Body of pancreas (tissue), 4 donors: ENCODE data around the gene MYCL.

ENCODE experiments used
- CTCF ChIP-seq, 7 experiments: fragments of 450-650 bp in 4 of 7; fragments of 200-600 bp in 3 of 7; sonication (generic) in 3 of 7; IDR thresholded peaks; one replicate each; pipeline ENCODE4 v1.5.1; 2016 to 2019; ENCODE audit warnings: antibody characterized with exemption in 7 of 7
- POLR2A ChIP-seq, 3 donors: fragments of 450-650 bp; IDR thresholded peaks; one replicate each; pipeline ENCODE4 v1.6.1; 2016; ENCODE audit warnings: antibody characterized with exemption in 3 of 3, mild to moderate bottlenecking in 2 of 3

DNA sequence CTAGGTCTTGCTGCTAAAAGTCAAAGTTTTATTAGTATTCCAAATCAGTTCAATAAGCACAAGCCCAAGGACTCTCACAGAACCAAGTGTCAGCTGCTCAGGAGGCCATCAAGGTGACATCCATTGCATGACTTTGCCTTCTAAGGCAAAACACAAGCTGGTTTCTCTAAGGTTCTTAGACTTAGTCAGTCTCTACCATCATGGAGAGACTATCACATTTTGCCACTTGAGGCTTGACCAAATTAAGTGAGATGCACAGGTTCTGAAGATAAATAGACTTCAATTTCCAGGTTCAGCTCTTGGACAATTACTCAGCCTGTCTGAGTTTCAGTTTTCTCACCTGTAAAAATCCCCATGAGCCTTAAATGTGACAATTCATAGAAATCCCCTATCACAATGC is 47.4 kb downstream of the MYCL start:
- TF ChIP-seq CTCF (IDR thresholded peaks at IDR 0.05) (no peak), POLR2A (IDR thresholded peaks at IDR 0.05) (no peak)
